Mucosa of descending colon (tissue), 3 donors: ENCODE measurements around the gene RPS3A. TPM values are rescaled to one million over a fixed set of nuclear protein-coding genes. Genes with fewer than 3 reads are reported as not detected.

Experiments used
- ATAC-seq: fragments of 200-7000 bp; cut with Tn5 transposase; one replicate; pipeline ENCODE4 v1.9.1; 2020; ENCODE audit warnings: mild to moderate bottlenecking, moderate library complexity
- DNase-seq, 3 donors: peaks; one replicate each; pipeline ENCODE4 v3.0.0-alpha.2; 2020
- H3K36me3 ChIP-seq: fragments of 200-600 bp; one replicate; pipeline ENCODE4 v1.8.0; 2021; ENCODE audit warnings: low read depth, mild to moderate bottlenecking
- H3K4me1 ChIP-seq: fragments of 200-600 bp; one replicate; pipeline ENCODE4 v1.8.0; 2021; ENCODE audit warnings: low read depth, mild to moderate bottlenecking
- H3K4me3 ChIP-seq: fragments of 200-600 bp; one replicate; pipeline ENCODE4 v1.8.0; 2021; ENCODE audit warnings: mild to moderate bottlenecking
- H3K9me3 ChIP-seq: fragments of 200-600 bp; one replicate; pipeline ENCODE4 v1.8.0; 2021; ENCODE audit warnings: mild to moderate bottlenecking
- CTCF ChIP-seq: fragments of 200-600 bp; IDR thresholded peaks from one replicate; pipeline ENCODE4 v1.8.0; 2022; ENCODE audit warnings: antibody characterized with exemption, mild to moderate bottlenecking
- intact Hi-C, 2 donors: fragments of 100-400 bp; cut with DNase I in 1 of 2; cut with micrococcal nuclease in 1 of 2; formaldehyde crosslinking; loops; one replicate each; pipeline versions ENCODE4 v1.11.0 to v1.11.1; 2022; cut with DNase I, micrococcal nuclease
- total RNA-seq, 3 donors: library from RNA; stranded (reverse); fragmentation: NEBNext Ultra II Directional in 2 of 3; extraction: Animal tissue kit (Norgen Biotek cat#: 25700) in 2 of 3; gene quantifications; one replicate each; pipeline versions ENCODE4 v1.2.1 to v1.2.4, GENCODE V29; 2021 to 2023
- donor health status: DM: no; HTN: no; CAD: no; lungs with moderate emphysema.
- donor health status: DM: no; HTN: no; CAD: no.
- donor health status: DM: no; HTN: yes; CAD: no.

Gene RPS3A
- total RNA-seq, 3 donors from 2014 or later: 1,131 to 1,494 (median 1,246) TPM

GRCh38 chr4:151100531-151100930 lies 1.1 kb downstream of the RPS3A start:
- Histone ChIP-seq H3K4me1 (peaks cover 15% of the 10 kb centered on the region), H3K9me3 (no peaks in the 10 kb centered on the region), H3K4me3 (no peak overlapping the region), H3K36me3 (peaks cover 5% of the 10 kb centered on the region)
- ATAC-seq: no peak
- no peak for TF ChIP-seq CTCF
- intact Hi-C loops: no loop called here
- DNase-seq: no peak

DNA sequence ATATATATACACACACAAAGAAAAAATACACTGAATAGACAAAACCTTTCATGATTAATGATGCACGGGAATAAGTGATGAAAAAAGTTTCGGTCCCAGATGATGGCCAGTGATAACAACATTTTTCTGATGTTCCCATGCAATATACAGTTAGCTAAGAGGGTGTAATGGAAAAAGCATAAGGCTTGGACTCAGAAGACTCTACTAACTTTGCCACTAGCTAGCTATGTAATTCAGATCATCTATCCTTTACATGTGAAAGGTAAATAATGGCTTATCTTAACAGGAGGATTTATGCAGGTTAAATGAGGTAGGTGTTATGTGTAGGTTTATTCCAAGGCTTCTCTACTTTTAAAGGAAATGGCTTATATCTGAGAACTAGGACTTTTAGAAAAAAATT lies 4.3 kb downstream of the RPS3A start:
- ATAC-seq: no peak
- no peak for DNase-seq
- Histone ChIP-seq H3K4me1 (peaks cover 15% of the 10 kb centered on the region), H3K9me3 (no peaks in the 10 kb centered on the region), H3K4me3 (no peak overlapping the region), H3K36me3 (peaks cover 5% of the 10 kb centered on the region)
- intact Hi-C loops: no loop called here
- no peak for TF ChIP-seq CTCF

DNA sequence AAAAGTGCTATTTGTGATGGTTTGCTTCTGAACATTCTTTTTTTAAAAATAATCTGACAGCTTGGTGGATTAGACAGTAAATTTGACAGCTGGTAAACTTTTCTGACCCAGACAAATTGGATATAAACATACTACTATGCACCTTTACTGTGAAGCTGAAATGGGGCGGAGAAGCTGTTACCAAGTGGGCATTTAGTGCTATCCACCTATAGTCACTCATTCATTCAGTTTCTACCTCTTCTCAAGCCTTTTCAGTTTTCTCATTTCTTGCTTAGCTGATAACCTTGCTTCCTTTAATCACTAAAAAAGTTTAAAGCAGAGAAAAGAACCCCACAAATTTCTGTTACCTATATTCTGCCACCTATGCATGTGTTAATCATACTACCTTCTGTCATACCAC lies 5.2 kb downstream of the RPS3A start:
- no peak for TF ChIP-seq CTCF
- DNase-seq: no peak
- Histone ChIP-seq H3K9me3 (no peaks in the 10 kb centered on the region), H3K4me1 (peaks cover 15% of the 10 kb centered on the region), H3K36me3 (peaks cover 5% of the 10 kb centered on the region), H3K4me3 (no peak overlapping the region)
- no peak for ATAC-seq
- intact Hi-C loops: no loop called here

- intact Hi-C loops: no loop called here
- H3K4me1 ChIP-seq: peaks cover 14% of the 10 kb centered on the region
- DNase-seq (no peak), ATAC-seq (peak; percentile 37)
- H3K9me3 ChIP-seq: no peaks in the 10 kb centered on the region
- TF ChIP-seq CTCF: no peak
- H3K4me3 ChIP-seq: no peak overlapping the region
- peaks cover 5% of the 10 kb centered on the region for H3K36me3 ChIP-seq
Measured at GRCh38 chr4:151105454-151106032, 6.1 kb downstream of the RPS3A start.

GRCh38 chr4:151107063-151107462 lies 7.6 kb downstream of the RPS3A start:
- DNase-seq: no peak
- H3K4me1 ChIP-seq: peaks cover 5% of the 10 kb centered on the region
- intact Hi-C loops: no loop called here
- no peak overlapping the region for H3K4me3 ChIP-seq
- TF ChIP-seq CTCF: no peak
- no peaks in the 10 kb centered on the region for H3K9me3 ChIP-seq
- no peak for ATAC-seq
- H3K36me3 ChIP-seq: peaks cover 5% of the 10 kb centered on the region

DNA sequence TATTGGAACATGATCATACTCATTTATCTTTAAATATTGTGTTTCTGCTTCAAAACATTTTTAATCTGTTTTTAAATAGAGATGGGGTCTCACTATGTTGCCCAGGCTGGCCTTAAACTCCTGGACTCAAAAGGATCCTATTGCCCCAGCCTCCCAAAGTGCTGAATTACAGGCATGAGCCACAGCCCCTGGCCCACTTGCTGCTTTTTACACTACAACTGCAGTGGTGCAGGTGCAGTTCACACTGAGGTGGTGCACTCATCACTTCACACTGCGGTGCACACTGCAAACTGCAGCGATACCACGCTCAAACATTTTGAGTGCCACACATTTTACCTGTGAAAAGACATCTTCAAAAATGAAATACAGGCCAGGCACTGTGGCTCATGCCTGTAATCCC lies 10.8 kb downstream of the RPS3A start:
- DNase-seq (no peak), ATAC-seq (no peak)
- H3K9me3 ChIP-seq: no peaks in the 10 kb centered on the region
- intact Hi-C loops: no loop called here
- no peak for TF ChIP-seq CTCF
- no peaks in the 10 kb centered on the region for H3K36me3 ChIP-seq
- no peaks in the 10 kb centered on the region for H3K4me1 ChIP-seq
- no peak overlapping the region for H3K4me3 ChIP-seq
